HPDE6-E6E7 (cell line): Measurements from ENCODE around the gene RAD21L1.

ENCODE experiments used
- DNase-seq: peaks from one replicate; pipeline ENCODE4 v3.0.0; 2011; ENCODE audit warnings: missing footprints; ENCODE audit errors: extremely low spot score

The RAD21L1 gene

DNA sequence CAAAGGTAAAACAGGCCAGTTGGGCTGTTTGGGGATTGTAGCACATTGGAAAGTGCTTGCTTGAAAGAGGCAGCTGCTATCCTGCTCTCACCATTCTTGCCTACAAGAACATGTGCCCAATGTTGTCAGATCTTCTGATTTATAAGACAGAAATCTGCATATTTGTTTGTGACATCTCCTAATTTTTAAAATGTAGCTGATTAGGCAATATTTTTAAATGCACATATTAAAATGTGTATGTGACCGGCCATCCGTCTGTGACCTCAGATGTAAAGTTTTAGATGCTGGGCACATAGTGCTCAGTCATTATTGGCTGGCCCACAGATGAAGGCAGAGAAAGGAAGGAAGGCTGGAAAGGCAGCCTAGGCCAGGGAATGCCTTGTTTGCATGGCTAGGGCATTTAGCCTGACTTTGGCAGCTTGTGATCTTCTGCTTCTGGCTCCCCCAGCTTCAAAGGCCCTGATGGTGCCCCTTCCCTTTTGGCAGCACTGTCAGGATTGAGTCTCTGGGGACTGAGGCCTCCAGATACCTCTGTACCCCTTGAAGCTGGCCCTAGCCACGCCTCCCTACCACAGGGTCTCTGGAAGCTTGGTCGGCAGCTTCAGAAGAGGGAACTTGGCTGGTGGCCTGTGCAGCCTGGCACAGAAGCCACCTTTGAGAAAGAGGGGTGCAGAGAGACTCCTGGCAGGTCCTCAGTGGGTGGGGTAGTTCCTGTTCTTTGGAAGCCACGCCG is 46.7 kb downstream of the RAD21L1 start:
- DNase-seq: no peak

DNA sequence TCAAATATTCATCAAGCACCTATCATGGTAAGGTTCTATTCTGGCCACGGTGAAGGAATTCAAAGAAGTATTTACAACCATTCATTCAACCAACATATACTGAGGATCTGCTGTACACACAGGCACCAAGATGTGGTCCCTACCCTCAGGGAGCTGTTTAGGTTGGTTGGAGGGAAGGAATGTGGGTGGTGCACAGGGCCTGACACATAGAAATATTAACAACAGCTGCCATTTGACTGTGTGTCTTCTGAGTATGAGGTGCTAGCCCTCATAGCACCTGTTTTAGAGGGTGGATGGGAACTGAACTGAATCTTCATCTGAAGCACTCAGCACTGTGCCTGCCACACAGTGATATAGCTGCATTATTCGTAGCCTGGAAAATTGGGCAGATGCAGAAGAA is 47.5 kb downstream of the RAD21L1 start:
- DNase-seq: no peak

DNA sequence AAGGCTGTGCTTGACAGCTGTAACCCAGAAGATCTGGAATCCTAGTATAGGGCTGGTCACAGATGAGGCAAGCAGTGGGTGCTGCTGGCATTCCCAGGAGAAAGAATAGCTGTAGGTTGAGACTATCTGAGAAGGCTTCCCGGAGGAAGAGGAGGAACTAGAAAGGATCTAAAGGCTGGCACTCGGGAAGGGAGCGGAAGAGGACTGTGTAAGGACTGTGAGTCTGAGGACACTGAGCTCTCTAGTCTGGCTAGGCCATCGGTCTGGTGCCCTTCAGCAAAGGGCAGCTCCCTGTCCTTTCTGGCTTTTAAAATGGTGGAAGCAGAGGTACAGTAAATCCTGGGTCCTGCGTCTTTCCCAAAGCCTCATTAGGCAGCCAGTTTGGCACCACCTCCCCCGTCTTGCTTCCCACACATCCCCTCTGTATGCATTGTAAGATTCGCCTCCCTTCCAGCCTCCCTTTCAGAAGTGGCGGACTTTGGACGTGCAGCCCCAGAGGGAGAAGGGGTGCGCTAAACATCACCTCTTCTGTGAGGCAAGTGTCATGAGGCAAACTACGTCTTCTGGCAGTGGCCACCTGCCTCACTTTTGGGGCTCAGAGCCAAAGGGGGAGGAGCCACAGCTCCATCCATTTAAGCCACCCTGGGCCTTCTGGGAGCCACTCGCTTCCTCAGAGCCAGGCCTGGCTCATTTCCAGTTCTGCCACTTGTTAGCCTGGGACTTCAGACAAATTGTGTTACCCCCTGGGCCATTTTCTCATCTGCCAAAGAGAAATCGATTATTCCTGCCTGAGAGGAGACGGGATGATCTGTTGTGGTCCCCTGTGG is 48.9 kb downstream of the RAD21L1 start:
- no peak for DNase-seq

DNA sequence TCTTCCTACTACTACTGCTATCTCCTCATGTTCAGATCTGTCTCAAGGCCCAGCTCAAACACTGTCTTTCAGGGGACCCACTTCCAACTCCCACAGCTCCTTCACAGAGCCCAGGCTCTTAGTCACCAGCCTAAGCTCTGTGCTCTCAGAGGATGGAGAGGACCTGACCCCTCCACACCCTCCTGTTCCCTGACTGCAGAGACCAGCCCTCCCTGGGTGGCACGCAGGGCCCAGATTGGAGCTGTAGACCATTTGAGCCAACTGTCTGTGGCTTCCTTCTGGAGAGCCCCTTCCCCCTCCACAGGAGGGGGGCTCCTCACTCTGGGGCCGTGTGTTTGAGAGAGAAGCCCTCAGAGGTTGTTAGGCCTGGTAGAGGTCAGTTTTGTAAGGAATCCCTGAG is 50.1 kb downstream of the RAD21L1 start:
- DNase-seq: no peak

DNA sequence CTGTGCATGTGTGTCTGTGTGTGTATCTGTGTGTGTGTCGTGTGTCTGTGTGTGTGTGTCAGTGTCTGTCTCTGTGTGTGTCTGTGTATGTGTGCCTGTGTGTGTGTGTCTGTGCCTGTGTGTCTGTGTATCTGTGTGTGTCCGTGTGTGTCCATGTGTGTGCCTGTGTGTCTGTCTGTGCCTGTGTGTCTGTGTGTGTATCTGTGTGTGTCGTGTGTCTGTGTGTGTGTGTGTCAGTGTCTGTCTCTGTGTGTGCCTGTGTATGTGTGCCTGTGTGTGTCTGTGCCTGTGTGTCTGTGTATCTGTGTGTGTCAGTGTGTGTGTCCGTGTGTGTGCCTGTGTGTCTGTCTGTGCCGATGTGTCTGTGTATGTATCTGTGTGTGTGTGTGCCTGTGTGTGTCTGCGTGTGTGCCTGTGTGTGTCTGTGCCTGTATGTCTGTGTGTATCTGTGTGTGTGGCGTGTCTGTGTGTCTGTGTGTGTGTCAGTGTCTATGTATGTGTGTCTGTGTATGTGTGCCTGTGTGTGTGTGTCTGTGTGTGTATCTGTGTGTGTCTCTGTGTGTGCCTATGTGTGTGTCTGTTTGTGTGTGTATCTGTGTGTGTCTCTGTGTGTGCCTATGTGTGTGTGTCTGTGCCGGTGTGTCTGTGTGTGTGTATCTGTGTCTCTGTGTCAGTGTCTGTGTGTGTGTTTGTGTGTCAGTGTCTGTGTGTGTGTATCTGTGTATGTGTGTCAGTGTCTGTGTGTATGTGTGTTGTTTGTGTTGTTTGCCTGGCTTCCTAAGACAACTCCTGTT is 51.9 kb downstream of the RAD21L1 start:
- DNase-seq: no peak

DNA sequence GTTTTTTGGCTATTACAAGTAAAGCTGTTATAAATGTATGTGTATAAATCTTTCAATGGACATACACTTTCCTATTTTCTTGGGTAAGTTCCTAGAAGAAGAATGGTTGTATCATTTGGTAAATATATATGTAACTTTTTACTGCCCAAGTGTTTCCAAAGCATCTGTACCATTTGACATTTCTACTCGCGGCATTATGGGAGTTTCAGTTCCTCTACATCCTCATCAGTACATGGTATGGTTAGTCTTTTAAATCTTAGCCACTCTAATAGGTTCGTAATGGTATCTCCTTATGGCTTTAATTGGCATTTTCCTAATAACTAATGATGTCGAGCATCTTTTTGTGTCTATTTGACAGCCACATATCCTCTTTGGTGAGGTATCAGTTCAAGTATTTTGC is 53.1 kb downstream of the RAD21L1 start:
- DNase-seq: no peak

DNA sequence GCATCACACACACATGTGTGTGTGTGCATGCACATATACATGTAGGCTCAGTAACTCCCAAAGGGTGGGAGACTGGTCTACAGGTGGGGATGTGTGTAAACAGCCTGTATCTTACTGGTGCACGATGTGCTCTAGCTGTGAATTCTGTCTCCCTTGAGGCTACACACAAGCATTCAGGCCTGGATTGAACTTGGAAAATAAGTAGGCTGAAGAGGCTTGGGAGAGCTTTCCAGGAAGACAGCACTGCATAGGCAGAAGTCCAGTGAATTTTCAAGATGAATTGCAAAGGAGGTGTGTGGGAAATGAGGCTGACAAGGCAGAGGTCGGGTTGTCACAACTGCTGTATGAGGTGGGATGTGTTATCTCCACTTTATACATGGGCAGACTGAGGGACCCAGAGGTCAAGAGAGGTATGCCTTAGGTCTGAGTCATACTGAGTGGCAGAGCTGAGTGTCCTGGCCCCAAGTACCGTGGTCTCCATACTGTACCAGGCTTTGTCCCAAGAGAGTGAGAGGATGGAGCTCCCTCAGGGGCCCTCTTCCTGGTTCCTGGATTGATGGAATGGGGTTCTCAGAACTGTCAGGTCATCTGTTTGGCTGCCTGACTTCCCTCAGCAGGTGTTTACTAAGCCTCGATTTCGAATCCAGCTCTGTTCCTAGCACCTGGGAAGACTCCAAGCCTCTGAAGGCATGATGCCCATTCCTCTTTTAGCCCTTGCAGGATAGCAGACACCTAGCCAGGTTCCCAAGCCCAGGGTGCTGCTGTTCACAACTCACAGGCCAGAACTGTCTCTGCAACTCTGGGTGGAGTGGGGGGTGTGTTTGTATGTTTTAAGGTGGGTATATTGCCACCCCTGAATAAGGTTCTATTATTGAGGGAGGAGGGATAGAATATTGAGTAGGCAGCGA is 54.6 kb downstream of the RAD21L1 start:
- no peak for DNase-seq

DNA sequence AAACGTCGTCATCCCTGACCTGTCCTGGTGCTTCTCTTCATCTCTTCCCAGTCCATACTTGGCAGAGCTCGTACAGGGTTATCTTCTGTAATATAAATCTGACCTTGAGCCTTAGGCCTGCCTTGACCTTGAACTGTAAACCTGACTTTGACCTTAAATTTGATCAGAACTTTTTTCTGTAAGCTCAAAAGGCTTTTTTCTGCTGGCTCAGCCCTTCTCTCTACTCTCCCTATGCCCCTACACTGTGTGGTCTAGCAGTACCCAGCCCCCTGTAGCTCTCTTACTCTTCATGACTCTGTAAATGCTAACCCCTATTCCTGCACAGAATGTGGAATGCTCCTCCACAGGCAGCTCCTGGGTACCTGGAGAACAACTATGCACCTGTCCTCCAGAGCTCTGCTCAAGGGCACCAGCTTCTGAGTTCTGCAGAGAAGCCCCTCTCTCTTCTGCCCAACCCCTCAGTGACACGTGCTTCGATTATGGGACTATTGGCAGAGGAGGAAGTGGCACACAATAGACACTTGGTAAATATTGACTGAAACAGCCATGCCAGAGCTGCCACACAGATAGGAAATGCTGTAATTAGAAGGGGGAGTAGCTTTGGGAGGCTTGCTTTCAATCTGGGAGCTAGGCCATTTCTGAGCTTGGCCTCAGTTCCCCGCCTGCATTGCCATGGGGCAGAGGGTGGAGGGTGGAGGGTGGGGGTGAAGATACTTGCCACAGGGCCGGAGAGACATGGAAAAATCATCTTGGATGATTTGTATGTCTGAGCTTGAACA is 55.6 kb downstream of the RAD21L1 start:
- DNase-seq: no peak

DNA sequence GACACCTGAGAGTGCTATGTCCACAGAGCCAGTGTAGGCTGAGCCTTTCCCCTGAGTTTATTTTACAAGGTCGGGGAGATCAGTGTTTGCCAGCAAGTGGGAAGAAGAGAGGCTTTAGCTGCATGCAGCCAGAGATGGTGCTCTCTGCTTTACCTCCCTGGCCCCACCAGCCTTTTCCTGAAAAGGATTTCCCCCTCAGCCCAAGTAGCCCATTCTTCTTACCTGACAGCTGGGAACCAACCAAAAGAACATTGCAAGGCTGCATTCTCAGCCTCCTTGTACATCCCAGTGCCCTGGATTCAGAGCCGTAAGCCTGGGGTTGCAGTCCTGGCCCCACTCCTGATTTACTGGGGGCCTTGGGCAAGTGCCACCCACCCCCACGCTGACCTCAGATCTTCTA is 57.1 kb downstream of the RAD21L1 start:
- no peak for DNase-seq

DNA sequence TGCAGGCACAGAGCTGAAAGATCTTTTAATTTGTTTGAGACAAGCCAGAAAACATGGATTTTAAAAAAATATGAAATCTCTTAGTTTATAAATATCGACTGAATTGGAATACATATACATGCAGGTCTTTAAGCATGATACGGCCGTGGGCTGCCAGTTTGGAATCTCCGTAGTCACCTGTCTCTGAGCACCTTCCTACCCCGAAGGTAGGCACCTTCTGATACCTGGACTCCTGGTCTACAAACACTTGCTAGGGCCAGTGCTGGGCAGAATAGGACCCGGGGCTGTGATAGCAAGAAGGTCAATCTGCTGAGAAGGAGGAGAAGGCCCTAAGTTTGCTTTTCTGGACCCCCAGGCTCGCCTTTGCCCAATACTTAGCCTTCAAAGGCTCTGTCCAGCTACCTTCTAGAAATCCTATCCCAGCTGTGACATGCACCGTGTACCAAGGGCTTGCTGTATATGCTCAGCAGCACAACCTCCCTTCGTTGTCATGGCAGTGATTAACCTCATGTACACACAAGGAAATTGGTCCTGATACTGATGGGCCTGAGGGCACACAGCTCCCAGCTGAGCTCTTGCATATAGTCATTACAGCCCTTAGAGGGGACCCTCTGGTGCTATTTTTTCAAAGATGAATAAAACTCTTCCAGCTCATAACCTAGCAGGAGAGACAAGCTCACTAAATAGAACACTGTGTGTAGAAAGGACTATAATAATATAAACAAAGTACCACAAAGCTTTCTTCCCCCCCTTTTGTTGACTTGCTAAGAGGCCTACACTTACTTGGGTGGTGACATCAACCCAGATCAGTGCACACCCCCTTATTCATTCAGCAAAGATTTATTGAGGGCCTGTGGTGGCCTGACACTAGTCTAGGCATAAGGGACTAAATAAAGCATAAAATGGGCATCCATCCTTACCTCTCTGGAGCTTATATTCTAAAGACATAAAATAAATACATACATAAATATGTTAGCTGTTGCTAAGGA is 58.0 kb downstream of the RAD21L1 start:
- no peak for DNase-seq

DNA sequence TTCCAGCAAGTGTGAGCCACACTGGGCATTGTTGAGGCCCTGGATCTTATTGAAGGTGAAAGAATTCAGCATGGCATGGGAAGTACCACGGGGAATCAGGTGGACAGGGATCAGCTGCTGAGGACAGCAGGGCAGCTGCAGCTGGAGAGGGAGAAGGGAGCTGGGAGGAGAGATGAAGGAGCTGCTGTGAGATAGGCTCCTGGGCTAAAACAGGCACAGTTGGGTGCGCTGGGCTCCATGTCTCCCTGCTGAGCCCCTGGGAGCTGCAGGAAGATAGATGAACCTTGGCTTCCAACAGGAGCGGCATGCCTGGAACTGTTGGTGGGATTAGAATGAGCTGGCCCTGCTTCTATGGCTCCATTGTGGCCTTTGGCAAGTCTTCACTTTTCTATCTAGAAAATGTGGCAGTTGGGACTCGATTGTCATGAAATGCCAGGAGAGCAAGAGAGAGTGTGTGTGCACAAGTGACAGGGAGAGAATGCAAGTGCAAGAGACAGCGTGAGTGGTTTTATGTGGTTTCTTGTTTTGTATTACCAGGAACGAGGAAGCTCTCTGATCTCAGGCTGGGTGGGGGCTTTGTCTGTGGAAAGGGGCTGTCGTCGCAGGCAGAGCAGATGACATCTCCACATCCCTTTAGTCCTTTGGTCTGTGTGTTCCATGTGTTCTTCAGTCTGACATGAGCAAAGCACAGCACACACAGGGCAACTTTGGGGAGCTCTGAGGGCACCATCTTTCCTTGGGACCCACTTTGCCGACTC is 60.6 kb downstream of the RAD21L1 start:
- DNase-seq: no peak

DNA sequence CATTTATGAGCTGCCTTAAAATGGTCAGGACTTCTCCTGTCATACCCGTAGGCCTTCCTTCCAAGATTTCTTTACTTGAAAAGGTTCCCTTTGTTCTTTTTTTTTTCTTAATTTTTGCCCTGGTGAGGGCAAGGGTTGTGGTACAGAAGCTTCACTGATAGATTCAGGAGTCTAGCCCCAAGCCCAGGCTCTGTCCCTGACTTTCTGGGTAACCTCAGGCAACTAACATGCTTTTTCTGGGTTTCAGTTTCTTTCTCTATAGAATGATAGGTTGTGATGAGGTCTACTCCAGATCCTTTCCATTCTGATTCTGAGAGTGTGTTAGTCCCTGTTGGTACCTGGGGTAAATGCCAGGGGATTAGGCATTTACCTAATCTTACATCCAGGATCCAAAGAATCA is 61.5 kb downstream of the RAD21L1 start:
- no peak for DNase-seq

DNA sequence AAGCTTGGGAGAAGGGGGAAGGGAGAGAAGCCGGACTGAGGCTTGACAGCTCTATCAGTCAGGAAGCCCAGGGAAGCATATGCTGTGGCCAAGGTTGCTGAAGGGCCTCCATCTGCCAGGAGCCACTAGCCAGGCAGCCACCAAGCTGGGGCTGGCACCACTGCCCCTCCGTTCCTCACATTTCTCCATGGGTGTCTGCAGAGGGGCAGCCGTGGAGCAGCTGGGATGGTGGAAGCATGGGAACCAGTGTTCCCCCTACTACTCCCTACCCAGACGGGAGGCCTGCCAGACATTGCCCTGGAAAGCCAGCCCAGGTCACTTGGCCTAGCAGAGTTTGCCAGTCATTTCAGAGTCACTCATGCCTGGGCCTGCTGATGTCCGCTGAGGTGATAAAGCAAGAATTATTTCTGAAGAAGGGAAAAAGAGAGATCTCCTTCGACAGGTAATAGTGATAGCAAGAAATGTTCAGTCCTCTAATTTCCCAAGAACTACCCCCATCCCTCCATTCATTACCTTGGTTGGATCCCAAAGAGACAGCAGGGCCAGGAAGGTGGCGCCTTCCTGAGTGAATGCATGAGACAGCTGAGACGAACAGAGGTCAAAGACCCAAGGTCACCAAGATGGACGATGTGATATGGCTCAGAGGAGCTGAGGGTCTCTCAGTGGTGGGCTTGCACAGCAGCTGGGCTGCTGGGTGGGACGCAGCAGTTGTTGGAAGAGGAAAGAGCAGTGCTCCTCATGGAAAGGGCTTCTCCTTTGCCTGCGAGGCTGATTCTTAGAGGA is 62.1 kb downstream of the RAD21L1 start:
- no peak for DNase-seq

DNA sequence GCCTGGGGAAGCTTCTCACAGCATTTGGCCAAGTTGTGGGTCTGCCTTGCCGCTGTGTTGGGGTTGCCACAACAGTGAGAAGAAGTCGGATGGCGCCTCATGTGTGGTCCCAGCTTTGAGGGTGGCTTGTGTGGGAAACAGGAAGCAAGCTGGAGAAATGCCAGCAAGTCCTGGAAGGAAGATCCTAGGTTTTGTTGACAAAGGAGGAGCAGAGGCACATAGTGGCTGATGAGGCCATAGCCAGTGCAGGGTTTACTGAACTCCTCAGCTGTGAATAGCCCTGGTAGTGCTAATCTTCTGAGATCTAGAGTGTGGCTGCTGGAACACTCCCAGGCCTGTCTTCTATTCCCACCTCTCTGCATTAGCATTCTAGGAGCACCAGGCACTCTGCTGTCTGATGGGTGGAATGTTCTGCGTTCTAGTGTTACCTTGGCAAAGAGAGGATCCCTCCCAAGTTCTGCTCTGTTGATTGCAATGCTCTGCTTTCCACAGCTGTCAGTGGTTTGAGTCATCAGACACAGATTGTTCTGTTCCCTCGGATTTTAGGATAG is 65.4 kb downstream of the RAD21L1 start:
- DNase-seq: no peak

DNA sequence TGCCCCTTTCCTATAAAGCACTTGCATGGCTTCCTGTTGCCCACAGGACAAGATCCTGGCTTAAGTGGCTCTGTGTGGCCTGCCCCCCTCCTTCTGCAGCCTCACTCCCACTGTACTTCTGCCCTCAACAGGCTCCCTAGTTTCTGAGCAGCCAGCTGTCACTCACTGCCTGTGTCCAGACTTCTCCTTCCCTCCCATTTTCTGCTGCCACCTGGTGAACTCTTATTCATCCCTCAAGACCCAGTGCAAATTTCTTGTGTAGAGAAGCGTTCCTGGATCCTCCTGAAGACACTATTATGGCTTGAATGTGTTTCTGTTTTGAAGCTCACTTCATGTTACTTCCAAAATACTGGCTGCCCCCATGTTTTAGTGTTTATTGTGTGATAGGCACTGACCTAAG is 66.8 kb downstream of the RAD21L1 start:
- no peak for DNase-seq

DNA sequence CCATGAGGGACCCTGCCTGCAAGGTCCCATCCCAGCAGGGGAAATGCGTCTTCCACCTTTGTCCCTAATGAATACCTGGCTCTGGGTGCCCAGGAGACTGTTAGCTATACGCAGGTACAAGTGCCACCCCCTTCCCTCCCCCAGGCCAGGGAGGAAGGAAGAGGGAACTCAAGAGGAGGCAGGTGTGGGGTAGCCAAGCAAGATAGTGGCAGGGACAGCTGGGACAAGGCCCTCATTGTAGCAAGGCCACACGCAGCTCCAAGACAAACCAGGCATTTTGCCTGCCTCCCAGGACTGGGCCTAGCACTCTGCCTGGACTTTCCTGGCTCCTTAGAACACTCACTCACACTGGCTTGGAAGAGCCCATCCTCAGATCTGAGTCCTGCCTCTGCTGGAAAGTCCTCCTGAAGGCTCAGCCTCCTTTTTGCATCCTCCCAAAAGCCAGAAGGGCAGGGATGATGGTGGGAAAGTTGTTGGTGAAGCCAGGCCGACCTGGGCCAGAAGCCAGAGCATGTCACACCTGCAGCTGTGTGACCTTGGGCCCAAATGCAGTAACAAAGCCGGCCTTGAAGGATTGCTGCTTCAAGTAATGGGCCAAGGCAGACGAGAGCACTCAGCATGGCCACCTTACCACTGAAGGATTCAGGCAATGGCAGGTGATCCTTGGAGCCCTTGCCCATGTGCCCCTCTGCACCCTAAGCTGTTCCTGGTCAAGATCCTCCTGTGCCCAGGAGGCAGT is 68.0 kb downstream of the RAD21L1 start:
- no peak for DNase-seq

DNA sequence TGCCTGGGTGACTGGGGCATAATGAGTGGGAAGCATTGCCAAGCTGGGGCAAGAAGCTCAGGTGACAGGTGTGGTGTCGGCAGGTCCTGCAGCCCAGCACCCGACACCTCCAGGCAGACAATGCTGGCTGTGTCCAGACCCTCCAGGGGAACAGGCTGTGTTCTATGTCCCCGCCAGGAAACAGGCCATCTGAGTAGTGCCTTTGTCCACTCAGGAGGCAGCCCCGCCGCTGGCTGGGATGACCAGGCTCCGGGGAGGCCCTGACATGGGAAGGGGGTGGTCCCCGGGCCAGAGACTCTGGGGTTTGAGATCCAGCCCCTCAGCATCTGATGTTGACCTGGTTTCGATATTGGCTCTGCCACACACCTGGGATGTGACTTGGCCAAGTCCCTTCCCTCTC is 68.7 kb downstream of the RAD21L1 start:
- no peak for DNase-seq
